ENCODE results near the gene RNF225. TPM values are rescaled to one million over a fixed set of nuclear protein-coding genes. Genes with fewer than 3 reads are reported as not detected.
A peak's percentile ranks its signal among the peaks of the same experiment; 100 is the strongest.

RNF225 gene
- total and polyA plus RNA-seq, 2 of the 13 experiments (the other 11 are each of a cell fraction or from before 2014, with no cell fraction given), result not detected

DNA sequence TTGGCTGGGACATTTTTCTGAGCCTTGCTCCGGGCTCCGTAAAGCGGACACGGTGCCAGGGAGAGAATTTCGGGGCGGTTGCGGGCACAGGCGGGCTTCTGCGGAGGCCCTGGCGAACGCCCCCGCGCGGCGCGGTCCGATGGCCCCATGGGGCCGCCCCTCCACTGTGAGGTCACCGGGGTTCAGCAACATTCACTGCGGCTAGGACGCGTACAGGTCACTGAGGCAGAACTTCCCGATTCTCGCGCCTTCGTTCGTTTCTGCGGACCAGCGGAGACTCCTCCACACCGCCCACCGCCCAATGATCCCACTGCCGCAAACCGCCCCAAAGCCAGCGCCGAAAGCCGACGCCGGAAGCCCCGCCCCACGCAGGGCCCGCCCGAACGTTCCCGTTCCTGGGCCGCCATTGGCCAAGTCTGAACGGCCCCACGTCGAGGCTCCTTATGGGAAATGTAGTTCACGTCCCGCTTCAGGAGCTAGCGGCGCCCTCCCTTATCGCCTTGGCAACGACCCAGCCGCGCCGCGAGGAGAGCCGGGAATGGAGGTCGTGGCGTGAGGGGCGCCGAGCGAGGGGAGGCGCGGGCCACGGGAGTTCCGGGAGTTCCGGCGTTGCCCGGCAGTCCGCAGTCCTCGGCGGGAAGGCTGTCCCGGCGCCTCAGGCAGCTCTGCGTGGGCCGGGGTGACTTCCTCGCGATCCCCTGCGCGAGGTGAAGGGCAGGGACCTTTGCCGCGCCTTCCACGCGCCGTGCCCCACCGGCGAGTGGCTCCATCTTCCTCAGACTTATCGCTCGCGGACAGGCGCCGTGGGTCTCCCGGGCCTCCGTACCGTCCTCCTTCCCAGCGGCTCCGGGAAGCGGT, 12.9 kb downstream of the RNF225 start, which contains the start of gene ZNF584 (continued):
- TF ChIP-seq, protein P1, sequence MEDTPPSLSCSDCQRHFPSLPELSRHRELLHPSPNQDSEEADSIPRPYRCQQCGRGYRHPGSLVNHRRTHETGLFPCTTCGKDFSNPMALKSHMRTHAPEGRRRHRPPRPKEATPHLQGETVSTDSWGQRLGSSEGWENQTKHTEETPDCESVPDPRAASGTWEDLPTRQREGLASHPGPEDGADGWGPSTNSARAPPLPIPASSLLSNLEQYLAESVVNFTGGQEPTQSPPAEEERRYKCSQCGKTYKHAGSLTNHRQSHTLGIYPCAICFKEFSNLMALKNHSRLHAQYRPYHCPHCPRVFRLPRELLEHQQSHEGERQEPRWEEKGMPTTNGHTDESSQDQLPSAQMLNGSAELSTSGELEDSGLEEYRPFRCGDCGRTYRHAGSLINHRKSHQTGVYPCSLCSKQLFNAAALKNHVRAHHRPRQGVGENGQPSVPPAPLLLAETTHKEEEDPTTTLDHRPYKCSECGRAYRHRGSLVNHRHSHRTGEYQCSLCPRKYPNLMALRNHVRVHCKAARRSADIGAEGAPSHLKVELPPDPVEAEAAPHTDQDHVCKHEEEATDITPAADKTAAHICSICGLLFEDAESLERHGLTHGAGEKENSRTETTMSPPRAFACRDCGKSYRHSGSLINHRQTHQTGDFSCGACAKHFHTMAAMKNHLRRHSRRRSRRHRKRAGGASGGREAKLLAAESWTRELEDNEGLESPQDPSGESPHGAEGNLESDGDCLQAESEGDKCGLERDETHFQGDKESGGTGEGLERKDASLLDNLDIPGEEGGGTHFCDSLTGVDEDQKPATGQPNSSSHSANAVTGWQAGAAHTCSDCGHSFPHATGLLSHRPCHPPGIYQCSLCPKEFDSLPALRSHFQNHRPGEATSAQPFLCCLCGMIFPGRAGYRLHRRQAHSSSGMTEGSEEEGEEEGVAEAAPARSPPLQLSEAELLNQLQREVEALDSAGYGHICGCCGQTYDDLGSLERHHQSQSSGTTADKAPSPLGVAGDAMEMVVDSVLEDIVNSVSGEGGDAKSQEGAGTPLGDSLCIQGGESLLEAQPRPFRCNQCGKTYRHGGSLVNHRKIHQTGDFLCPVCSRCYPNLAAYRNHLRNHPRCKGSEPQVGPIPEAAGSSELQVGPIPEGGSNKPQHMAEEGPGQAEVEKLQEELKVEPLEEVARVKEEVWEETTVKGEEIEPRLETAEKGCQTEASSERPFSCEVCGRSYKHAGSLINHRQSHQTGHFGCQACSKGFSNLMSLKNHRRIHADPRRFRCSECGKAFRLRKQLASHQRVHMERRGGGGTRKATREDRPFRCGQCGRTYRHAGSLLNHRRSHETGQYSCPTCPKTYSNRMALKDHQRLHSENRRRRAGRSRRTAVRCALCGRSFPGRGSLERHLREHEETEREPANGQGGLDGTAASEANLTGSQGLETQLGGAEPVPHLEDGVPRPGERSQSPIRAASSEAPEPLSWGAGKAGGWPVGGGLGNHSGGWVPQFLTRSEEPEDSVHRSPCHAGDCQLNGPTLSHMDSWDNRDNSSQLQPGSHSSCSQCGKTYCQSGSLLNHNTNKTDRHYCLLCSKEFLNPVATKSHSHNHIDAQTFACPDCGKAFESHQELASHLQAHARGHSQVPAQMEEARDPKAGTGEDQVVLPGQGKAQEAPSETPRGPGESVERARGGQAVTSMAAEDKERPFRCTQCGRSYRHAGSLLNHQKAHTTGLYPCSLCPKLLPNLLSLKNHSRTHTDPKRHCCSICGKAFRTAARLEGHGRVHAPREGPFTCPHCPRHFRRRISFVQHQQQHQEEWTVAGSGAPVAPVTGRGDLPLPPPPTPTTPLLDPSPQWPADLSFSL (CRISPR knock-in tag; IDR thresholded peaks at IDR 0.05), result no peak
- TF ChIP-seq, protein P2, sequence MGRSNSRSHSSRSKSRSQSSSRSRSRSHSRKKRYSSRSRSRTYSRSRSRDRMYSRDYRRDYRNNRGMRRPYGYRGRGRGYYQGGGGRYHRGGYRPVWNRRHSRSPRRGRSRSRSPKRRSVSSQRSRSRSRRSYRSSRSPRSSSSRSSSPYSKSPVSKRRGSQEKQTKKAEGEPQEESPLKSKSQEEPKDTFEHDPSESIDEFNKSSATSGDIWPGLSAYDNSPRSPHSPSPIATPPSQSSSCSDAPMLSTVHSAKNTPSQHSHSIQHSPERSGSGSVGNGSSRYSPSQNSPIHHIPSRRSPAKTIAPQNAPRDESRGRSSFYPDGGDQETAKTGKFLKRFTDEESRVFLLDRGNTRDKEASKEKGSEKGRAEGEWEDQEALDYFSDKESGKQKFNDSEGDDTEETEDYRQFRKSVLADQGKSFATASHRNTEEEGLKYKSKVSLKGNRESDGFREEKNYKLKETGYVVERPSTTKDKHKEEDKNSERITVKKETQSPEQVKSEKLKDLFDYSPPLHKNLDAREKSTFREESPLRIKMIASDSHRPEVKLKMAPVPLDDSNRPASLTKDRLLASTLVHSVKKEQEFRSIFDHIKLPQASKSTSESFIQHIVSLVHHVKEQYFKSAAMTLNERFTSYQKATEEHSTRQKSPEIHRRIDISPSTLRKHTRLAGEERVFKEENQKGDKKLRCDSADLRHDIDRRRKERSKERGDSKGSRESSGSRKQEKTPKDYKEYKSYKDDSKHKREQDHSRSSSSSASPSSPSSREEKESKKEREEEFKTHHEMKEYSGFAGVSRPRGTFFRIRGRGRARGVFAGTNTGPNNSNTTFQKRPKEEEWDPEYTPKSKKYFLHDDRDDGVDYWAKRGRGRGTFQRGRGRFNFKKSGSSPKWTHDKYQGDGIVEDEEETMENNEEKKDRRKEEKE (IDR thresholded peaks at IDR 0.05), result no peak
- no peak for TF ChIP-seq SIN3B (IDR thresholded peaks at IDR 0.05; ENCODE audit: low read length)
- peak; percentile 18 for TF ChIP-seq HNRNPK (IDR thresholded peaks at IDR 0.05; ENCODE audit: low read depth, low read length, poor library complexity, severe bottlenecking)
- no peak for TF ChIP-seq RBAK (CRISPR knock-in tag; IDR thresholded peaks at IDR 0.05)
- TF ChIP-seq, protein P3, sequence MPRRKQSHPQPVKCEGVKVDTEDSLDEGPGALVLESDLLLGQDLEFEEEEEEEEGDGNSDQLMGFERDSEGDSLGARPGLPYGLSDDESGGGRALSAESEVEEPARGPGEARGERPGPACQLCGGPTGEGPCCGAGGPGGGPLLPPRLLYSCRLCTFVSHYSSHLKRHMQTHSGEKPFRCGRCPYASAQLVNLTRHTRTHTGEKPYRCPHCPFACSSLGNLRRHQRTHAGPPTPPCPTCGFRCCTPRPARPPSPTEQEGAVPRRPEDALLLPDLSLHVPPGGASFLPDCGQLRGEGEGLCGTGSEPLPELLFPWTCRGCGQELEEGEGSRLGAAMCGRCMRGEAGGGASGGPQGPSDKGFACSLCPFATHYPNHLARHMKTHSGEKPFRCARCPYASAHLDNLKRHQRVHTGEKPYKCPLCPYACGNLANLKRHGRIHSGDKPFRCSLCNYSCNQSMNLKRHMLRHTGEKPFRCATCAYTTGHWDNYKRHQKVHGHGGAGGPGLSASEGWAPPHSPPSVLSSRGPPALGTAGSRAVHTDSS (CRISPR knock-in tag; conservative IDR thresholded peaks at IDR 0.05), result no peak
- peak; percentile 59 for TF ChIP-seq ASH2L (IDR thresholded peaks at IDR 0.05; ENCODE audit: insufficient read length, low read depth, low read length)
- TF ChIP-seq ZNF34 (CRISPR knock-in tag; IDR thresholded peaks at IDR 0.05; ENCODE audit: borderline replicate concordance), result 0 out of 2 replicates have a peak, but pooled peaks have one; percentile 53
- TF ChIP-seq KLF12 (CRISPR knock-in tag; IDR thresholded peaks at IDR 0.05; ENCODE audit: borderline replicate concordance), result peak; percentile 75; the same call in 1 of the 2 replicates
- peak; percentile 89 to 96 for TF ChIP-seq POLR2A (IDR thresholded peaks at IDR 0.05; ENCODE audit: insufficient read depth in 1 of 2, low read depth in 2 of 2, low read length in 2 of 2)
- no peak for TF ChIP-seq ZKSCAN1 (IDR thresholded peaks at IDR 0.05; ENCODE audit: low read length)
- TF ChIP-seq, protein P4, sequence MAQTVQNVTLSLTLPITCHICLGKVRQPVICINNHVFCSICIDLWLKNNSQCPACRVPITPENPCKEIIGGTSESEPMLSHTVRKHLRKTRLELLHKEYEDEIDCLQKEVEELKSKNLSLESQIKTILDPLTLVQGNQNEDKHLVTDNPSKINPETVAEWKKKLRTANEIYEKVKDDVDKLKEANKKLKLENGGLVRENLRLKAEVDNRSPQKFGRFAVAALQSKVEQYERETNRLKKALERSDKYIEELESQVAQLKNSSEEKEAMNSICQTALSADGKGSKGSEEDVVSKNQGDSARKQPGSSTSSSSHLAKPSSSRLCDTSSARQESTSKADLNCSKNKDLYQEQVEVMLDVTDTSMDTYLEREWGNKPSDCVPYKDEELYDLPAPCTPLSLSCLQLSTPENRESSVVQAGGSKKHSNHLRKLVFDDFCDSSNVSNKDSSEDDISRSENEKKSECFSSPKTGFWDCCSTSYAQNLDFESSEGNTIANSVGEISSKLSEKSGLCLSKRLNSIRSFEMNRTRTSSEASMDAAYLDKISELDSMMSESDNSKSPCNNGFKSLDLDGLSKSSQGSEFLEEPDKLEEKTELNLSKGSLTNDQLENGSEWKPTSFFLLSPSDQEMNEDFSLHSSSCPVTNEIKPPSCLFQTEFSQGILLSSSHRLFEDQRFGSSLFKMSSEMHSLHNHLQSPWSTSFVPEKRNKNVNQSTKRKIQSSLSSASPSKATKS (CRISPR knock-in tag; IDR thresholded peaks at IDR 0.05), result no peak
- no peak for TF ChIP-seq GFI1 (CRISPR knock-in tag; IDR thresholded peaks at IDR 0.05; ENCODE audit: borderline replicate concordance)
- TF ChIP-seq, protein P5, sequence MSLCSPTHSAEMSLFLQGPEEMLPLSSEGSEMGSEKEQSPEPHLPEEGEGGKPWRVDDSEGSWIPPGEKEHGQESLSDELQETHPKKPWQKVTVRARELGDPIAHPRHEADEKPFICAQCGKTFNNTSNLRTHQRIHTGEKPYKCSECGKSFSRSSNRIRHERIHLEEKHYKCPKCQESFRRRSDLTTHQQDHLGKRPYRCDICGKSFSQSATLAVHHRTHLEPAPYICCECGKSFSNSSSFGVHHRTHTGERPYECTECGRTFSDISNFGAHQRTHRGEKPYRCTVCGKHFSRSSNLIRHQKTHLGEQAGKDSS (CRISPR knock-in tag; IDR thresholded peaks at IDR 0.05; ENCODE audit: borderline replicate concordance, low read depth), result no peak
